PFSK-1 (cell line): ENCODE data around the gene MYCBPAP.

Experiments
- POLR2AphosphoS5 ChIP-seq: IDR thresholded peaks from 2 replicates; pipeline ENCODE4 v1.6.1; 2012; ENCODE audit warnings: low read depth, mild to moderate bottlenecking, control low read depth, low read length, moderate library complexity
- TAF1 ChIP-seq: IDR thresholded peaks from 2 replicates; pipeline ENCODE4 v1.6.1; 2012; ENCODE audit warnings: low read length, control low read depth, borderline replicate concordance; ENCODE audit not compliant: insufficient read depth
- TF ChIP-seq, protein P1 (sequence below), 2 experiments: IDR thresholded peaks; 2 replicates each; pipeline versions ENCODE4 v1.6.1 to v1.8.0; 2011 to 2012; ENCODE audit warnings: low read depth in 2 of 2, low read length in 2 of 2, control low read depth in 1 of 2, inconsistent platforms in 1 of 2, mild to moderate bottlenecking in 1 of 2, moderate library complexity in 1 of 2; ENCODE audit not compliant: insufficient read depth in 1 of 2

DNA sequence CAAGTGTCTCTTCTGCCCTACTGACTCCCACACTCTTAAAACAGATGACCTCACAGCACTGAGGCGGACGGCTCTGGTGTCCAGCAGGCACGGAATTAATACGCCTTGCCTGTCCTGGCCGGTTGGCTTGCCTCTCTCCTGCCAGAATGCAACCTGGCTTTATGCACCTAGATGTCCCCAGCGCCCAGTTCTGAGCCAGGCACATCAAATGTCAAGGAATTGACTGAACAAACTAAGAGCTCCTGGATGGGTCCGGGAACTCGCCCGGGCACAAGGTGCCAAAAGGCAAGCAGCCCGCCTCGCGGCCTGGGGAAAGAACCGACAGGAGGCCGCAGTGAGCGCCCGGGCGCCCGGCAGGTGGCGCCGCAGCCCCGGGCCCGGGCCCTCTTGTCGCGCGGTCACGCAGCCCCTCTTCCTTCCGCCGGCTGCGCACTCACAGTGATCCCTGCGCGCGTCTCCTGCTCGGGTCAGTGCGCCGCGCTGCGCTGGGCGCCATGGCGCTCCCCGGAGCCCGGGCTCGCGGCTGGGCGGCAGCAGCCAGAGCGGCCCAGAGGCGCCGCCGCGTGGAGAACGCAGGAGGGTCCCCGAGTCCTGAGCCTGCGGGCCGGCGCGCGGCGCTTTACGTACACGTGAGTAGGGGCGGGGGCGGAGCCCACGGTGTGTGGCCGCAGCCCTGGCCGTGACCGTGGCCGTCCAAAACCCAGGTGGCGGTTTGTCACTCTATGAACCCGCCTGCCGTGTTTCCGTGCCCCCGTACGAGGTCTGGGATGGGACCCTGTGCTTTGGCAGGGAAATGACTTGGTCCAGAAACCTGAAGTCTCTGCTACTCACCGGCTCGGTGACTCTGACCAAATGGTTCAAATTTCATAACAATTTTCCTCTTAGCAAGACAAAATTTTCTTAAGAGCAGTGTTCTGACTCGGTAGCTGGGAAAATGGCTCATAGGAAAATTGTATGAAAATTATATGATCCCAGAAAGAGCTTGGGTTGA is 29.6 kb upstream of the MYCBPAP start, which contains the start of gene RSAD1:
- TF ChIP-seq TAF1 (peak; percentile 77), POLR2AphosphoS5 (peak; percentile 83)
- TF ChIP-seq, protein P1, sequence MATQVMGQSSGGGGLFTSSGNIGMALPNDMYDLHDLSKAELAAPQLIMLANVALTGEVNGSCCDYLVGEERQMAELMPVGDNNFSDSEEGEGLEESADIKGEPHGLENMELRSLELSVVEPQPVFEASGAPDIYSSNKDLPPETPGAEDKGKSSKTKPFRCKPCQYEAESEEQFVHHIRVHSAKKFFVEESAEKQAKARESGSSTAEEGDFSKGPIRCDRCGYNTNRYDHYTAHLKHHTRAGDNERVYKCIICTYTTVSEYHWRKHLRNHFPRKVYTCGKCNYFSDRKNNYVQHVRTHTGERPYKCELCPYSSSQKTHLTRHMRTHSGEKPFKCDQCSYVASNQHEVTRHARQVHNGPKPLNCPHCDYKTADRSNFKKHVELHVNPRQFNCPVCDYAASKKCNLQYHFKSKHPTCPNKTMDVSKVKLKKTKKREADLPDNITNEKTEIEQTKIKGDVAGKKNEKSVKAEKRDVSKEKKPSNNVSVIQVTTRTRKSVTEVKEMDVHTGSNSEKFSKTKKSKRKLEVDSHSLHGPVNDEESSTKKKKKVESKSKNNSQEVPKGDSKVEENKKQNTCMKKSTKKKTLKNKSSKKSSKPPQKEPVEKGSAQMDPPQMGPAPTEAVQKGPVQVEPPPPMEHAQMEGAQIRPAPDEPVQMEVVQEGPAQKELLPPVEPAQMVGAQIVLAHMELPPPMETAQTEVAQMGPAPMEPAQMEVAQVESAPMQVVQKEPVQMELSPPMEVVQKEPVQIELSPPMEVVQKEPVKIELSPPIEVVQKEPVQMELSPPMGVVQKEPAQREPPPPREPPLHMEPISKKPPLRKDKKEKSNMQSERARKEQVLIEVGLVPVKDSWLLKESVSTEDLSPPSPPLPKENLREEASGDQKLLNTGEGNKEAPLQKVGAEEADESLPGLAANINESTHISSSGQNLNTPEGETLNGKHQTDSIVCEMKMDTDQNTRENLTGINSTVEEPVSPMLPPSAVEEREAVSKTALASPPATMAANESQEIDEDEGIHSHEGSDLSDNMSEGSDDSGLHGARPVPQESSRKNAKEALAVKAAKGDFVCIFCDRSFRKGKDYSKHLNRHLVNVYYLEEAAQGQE (IDR thresholded peaks at IDR 0.05; ENCODE audit: insufficient read depth in 1 of 2, low read depth in 2 of 2, low read length in 2 of 2) = no peak
